K562 (cell line): ENCODE data around the gene MARCHF7.

Source experiments
- GATAD2B ChIP-seq: fragments of 450-650 bp; IDR thresholded peaks from 2 replicates; pipeline ENCODE4 v1.6.1; 2017; ENCODE audit warnings: mild to moderate bottlenecking, borderline replicate concordance
- ZNF274 ChIP-seq: IDR thresholded peaks from 2 replicates; pipeline ENCODE4 v1.6.1; 2011; ENCODE audit warnings: low read depth, mild to moderate bottlenecking, low read length, moderate library complexity, borderline replicate concordance
- TF ChIP-seq, protein P1 (sequence below), 3 experiments: IDR thresholded peaks in 2 of 3; conservative IDR thresholded peaks in 1 of 3; 2 replicates each; pipeline ENCODE4 v1.5.1; 2011 to 2012; ENCODE audit warnings: low read length in 3 of 3, mild to moderate bottlenecking in 3 of 3, control low read depth in 2 of 3, improper control_type of control experiment in 1 of 3, inconsistent platforms in 1 of 3, low read depth in 1 of 3, mixed read lengths in 1 of 3, moderate library complexity in 1 of 3; ENCODE audit not compliant: insufficient read depth in 2 of 3

DNA sequence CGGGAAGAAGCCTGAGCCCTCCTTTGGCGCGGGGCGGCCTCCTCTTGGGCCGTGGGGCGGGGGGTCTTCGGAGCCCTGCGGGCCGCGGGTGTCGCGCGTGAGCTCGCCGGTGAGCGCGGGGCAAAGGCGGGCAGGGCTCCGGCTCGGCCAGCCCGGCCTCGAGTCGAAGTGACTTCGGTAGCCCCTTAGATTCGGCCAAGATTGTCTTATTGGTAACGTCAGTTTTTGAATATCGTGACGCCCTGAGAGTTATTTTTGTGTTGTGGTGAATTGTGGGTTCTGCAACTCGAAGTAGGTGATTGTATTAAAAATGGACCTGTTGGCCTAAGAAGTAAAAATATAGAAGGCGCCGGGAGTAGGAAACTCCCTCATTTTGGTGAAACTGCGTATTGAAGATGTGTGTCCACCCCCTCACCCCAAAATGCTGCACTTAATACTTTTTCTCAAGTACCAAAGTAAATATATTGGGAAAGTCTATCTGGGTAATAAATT, 669 bp downstream of the MARCHF7 start:
- TF ChIP-seq ZNF274, result no peak
- TF ChIP-seq, protein P1, sequence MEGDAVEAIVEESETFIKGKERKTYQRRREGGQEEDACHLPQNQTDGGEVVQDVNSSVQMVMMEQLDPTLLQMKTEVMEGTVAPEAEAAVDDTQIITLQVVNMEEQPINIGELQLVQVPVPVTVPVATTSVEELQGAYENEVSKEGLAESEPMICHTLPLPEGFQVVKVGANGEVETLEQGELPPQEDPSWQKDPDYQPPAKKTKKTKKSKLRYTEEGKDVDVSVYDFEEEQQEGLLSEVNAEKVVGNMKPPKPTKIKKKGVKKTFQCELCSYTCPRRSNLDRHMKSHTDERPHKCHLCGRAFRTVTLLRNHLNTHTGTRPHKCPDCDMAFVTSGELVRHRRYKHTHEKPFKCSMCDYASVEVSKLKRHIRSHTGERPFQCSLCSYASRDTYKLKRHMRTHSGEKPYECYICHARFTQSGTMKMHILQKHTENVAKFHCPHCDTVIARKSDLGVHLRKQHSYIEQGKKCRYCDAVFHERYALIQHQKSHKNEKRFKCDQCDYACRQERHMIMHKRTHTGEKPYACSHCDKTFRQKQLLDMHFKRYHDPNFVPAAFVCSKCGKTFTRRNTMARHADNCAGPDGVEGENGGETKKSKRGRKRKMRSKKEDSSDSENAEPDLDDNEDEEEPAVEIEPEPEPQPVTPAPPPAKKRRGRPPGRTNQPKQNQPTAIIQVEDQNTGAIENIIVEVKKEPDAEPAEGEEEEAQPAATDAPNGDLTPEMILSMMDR (IDR thresholded peaks at IDR 0.05 in 2 of 3, conservative IDR thresholded peaks at IDR 0.05 in 1 of 3; ENCODE audit: insufficient read depth in 2 of 3, low read depth in 1 of 3, low read length in 3 of 3), result no peak
- no peak for TF ChIP-seq GATAD2B
